Ishikawa (cell line): Measurements from ENCODE around the gene NOTCH2.

ENCODE experiments used
- TAF1 ChIP-seq: IDR thresholded peaks from 2 replicates; pipeline ENCODE4 v1.6.1; 2012; ENCODE audit warnings: low read depth, mild to moderate bottlenecking
- YY1 ChIP-seq: IDR thresholded peaks from 2 replicates; pipeline ENCODE4 v1.6.1; 2012; ENCODE audit warnings: low read depth

- TF ChIP-seq TAF1 = no peak
- no peak for TF ChIP-seq YY1
Measured at GRCh38 chr1:119920104-119920968, 149.1 kb downstream of the NOTCH2 start.
